GM18517 (cell line): ENCODE results near the gene C2CD4D.

Experiments
- ATAC-seq: cut with Tn5 transposase; IDR thresholded peaks from one replicate; pipeline ENCODE4 v1.9.1; 2021; ENCODE audit warnings: mild to moderate bottlenecking, moderate library complexity; ENCODE audit not compliant: unreplicated experiment

The C2CD4D gene

GRCh38 chr1:151815716-151816327 is 23.8 kb downstream of the C2CD4D start:
- no peak for ATAC-seq

- no peak for ATAC-seq
These were observed 24.6 kb downstream of the C2CD4D start for GRCh38 chr1:151814971-151815545.

GRCh38 chr1:151814426-151814825 is 25.2 kb downstream of the C2CD4D start:
- ATAC-seq: no peak

- no peak for ATAC-seq
These were observed 26.2 kb downstream of the C2CD4D start for GRCh38 chr1:151813271-151813977.

GRCh38 chr1:151811181-151811580 is 28.4 kb downstream of the C2CD4D start:
- no peak for ATAC-seq

- no peak for ATAC-seq
These were observed 29.5 kb downstream of the C2CD4D start for GRCh38 chr1:151809985-151810556.

- ATAC-seq: no peak
These were observed 30.2 kb downstream of the C2CD4D start for GRCh38 chr1:151809290-151809984.

GRCh38 chr1:151807766-151808165 is 31.9 kb downstream of the C2CD4D start:
- ATAC-seq: no peak

- no peak for ATAC-seq
These were observed 32.5 kb downstream of the C2CD4D start for GRCh38 chr1:151807131-151807530.

- ATAC-seq: no peak
These were observed 33.5 kb downstream of the C2CD4D start for GRCh38 chr1:151806170-151806569.

GRCh38 chr1:151805066-151805820 is 34.4 kb downstream of the C2CD4D start, which contains the start of gene LINGO4:
LINGO4 (minus strand) TSS chr1:151805419; CDS start chr1:151802704, 2,715 bp downstream.
- no peak for ATAC-seq

- no peak for ATAC-seq
These were observed 35.7 kb downstream of the C2CD4D start for GRCh38 chr1:151803915-151804314.

GRCh38 chr1:151803164-151803563 is 36.5 kb downstream of the C2CD4D start:
- no peak for ATAC-seq

GRCh38 chr1:151802372-151802771 is 37.2 kb downstream of the C2CD4D start:
- no peak for ATAC-seq

GRCh38 chr1:151801846-151802245 is 37.8 kb downstream of the C2CD4D start:
- no peak for ATAC-seq

- ATAC-seq: no peak
These were observed 38.3 kb downstream of the C2CD4D start for GRCh38 chr1:151801310-151801820.

- ATAC-seq: no peak
These were observed 38.8 kb downstream of the C2CD4D start for GRCh38 chr1:151800830-151801229.

- no peak for ATAC-seq
These were observed 40.2 kb downstream of the C2CD4D start for GRCh38 chr1:151799179-151800022.

- no peak for ATAC-seq
These were observed 41.0 kb downstream of the C2CD4D start for GRCh38 chr1:151798571-151798970.
